ENCODE results near the gene NEK9. TPM values are rescaled to one million over a fixed set of nuclear protein-coding genes. Genes with fewer than 3 reads are reported as not detected.

The NEK9 gene
- total and polyA plus RNA-seq, 9 of the 15 experiments (the other 6 are each of a cell fraction or from before 2014, with no cell fraction given) = 2.8 to 39.6 (median 19.8) TPM

DNA sequence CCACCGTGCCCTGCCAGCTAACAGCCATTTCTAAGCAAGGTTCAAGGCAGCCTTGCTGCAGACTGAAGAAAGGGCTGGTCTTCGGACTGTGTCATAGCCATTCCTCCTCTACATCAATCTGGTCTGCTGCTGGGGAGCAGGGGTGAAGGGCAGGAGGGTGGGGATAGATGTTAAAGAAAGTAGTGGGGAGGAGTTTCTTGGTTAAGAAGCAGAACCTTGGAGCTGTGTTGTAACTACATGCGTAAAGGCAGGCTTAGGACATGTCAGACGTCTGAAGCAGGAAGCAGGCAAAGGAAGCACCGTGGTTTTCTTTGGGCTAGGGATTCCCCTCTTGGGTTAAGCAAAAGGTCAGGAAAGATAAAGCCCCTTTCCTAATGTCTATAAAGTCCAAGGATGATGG is 18.1 kb upstream of the NEK9 start:
- in situ Hi-C loops (cut with MboI) (loop anchor here (10.0 to 25.0 kb wide), 2 partner anchors 340 to 517 kb away; partner anchors contain the start of genes ERG28 and TTLL5), intact Hi-C loops (cut with micrococcal nuclease) (no loop called here)
- H3K4me2 ChIP-seq (ENCODE audit: insufficient read depth, low read length) = no peak overlapping the region
- FAIRE-seq = no peak
- CTCF ChIA-PET (ENCODE audit: low intra/inter-chr PET ratio) = no interaction called here
- H3K27me3 ChIP-seq (ENCODE audit: control insufficient read depth in 2 of 2, insufficient read depth in 2 of 2, low read length in 2 of 2) = no peaks in the 10 kb centered on the region
- DNase-seq (ENCODE audit: extremely low read depth in 1 of 4, low spot score in 3 of 4) = no peak
- no peak for ATAC-seq
- no peaks in the 10 kb centered on the region for H3K4me1 ChIP-seq (replicated peaks in 1 of 2; ENCODE audit: control insufficient read depth in 2 of 2, insufficient read depth in 2 of 2, low read length in 2 of 2)
- peaks cover 42% of the 10 kb centered on the region for H3K36me3 ChIP-seq (ENCODE audit: control insufficient read depth, insufficient read depth, low read length)
- POLR2A ChIA-PET = interaction anchor here (0.5 kb wide), 1 partner anchor 20 kb away, joined by 3 read pairs; no protein-coding TSS in a partner anchor
- WGBS (ENCODE audit: insufficient coverage, low coverage, missing lambda C conversion rate) = 95% methylated on average over 4 of the region's 5 CpGs
- no peak overlapping the region for H3K9ac ChIP-seq (ENCODE audit: insufficient read depth in 1 of 2, low read depth in 2 of 2, low read length in 2 of 2)
- TF ChIP-seq PHF20 (IDR thresholded peaks at IDR 0.05; ENCODE audit: partially characterized antibody) (no peak), ZFPM2 (CRISPR knock-in tag; IDR thresholded peaks at IDR 0.05) (no peak), ADNP (tag; IDR thresholded peaks at IDR 0.05) (no peak), ZNF143 (CRISPR knock-in tag; IDR thresholded peaks at IDR 0.05) (no peak), TRIM28 (IDR thresholded peaks at IDR 0.05) (no peak), CBX2 (IDR thresholded peaks at IDR 0.05; ENCODE audit: insufficient read depth, low read length, poor library complexity, severe bottlenecking) (no peak), HSF4 (CRISPR knock-in tag; IDR thresholded peaks at IDR 0.05; ENCODE audit: borderline replicate concordance) (no peak), SRSF7 (optimal IDR thresholded peaks at IDR 0.05; ENCODE audit: low read depth, low read length) (no peak), BMI1 (IDR thresholded peaks at IDR 0.05; ENCODE audit: low read length) (no peak), GTF2F1 (IDR thresholded peaks at IDR 0.05; ENCODE audit: low read depth, low read length) (no peak), CBX3 (IDR thresholded peaks at IDR 0.05; ENCODE audit: borderline replicate concordance in 1 of 2, low read length in 2 of 2) (no peak), SAFB2 (IDR thresholded peaks at IDR 0.05; ENCODE audit: borderline replicate concordance, low read depth, low read length, severe bottlenecking) (no peak)
- TF ChIP-seq, protein P1, sequence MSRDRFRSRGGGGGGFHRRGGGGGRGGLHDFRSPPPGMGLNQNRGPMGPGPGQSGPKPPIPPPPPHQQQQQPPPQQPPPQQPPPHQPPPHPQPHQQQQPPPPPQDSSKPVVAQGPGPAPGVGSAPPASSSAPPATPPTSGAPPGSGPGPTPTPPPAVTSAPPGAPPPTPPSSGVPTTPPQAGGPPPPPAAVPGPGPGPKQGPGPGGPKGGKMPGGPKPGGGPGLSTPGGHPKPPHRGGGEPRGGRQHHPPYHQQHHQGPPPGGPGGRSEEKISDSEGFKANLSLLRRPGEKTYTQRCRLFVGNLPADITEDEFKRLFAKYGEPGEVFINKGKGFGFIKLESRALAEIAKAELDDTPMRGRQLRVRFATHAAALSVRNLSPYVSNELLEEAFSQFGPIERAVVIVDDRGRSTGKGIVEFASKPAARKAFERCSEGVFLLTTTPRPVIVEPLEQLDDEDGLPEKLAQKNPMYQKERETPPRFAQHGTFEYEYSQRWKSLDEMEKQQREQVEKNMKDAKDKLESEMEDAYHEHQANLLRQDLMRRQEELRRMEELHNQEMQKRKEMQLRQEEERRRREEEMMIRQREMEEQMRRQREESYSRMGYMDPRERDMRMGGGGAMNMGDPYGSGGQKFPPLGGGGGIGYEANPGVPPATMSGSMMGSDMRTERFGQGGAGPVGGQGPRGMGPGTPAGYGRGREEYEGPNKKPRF (IDR thresholded peaks at IDR 0.05; ENCODE audit: low read depth, low read length) = no peak
- TF ChIP-seq, protein P2, sequence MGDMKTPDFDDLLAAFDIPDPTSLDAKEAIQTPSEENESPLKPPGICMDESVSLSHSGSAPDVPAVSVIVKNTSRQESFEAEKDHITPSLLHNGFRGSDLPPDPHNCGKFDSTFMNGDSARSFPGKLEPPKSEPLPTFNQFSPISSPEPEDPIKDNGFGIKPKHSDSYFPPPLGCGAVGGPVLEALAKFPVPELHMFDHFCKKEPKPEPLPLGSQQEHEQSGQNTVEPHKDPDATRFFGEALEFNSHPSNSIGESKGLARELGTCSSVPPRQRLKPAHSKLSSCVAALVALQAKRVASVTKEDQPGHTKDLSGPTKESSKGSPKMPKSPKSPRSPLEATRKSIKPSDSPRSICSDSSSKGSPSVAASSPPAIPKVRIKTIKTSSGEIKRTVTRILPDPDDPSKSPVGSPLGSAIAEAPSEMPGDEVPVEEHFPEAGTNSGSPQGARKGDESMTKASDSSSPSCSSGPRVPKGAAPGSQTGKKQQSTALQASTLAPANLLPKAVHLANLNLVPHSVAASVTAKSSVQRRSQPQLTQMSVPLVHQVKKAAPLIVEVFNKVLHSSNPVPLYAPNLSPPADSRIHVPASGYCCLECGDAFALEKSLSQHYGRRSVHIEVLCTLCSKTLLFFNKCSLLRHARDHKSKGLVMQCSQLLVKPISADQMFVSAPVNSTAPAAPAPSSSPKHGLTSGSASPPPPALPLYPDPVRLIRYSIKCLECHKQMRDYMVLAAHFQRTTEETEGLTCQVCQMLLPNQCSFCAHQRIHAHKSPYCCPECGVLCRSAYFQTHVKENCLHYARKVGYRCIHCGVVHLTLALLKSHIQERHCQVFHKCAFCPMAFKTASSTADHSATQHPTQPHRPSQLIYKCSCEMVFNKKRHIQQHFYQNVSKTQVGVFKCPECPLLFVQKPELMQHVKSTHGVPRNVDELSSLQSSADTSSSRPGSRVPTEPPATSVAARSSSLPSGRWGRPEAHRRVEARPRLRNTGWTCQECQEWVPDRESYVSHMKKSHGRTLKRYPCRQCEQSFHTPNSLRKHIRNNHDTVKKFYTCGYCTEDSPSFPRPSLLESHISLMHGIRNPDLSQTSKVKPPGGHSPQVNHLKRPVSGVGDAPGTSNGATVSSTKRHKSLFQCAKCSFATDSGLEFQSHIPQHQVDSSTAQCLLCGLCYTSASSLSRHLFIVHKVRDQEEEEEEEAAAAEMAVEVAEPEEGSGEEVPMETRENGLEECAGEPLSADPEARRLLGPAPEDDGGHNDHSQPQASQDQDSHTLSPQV (IDR thresholded peaks at IDR 0.05) = no peak
- TF ChIP-seq, protein P3, sequence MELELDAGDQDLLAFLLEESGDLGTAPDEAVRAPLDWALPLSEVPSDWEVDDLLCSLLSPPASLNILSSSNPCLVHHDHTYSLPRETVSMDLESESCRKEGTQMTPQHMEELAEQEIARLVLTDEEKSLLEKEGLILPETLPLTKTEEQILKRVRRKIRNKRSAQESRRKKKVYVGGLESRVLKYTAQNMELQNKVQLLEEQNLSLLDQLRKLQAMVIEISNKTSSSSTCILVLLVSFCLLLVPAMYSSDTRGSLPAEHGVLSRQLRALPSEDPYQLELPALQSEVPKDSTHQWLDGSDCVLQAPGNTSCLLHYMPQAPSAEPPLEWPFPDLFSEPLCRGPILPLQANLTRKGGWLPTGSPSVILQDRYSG (tag; conservative IDR thresholded peaks at IDR 0.05; ENCODE audit: low read depth) = no peak
- no peak overlapping the region for H2AFZ ChIP-seq (ENCODE audit: low read depth, low read length)
- no peaks in the 10 kb centered on the region for H3K9me3 ChIP-seq (replicated peaks; ENCODE audit: control insufficient read depth, insufficient read depth, low read depth, low read length)
- H3K4me3 ChIP-seq = no peak overlapping the region
- no peak overlapping the region for H3K27ac ChIP-seq (ENCODE audit: extremely low read depth, low read depth, low read length)
- no peaks in the 10 kb centered on the region for H3K9me1 ChIP-seq (ENCODE audit: control insufficient read depth, insufficient read depth, low read length)
- no TSS peak for BruUV-seq (replicated peaks)
- no peaks in the 10 kb centered on the region for H4K20me1 ChIP-seq (replicated peaks; ENCODE audit: control insufficient read depth, insufficient read depth, low read length)
- H3K79me2 ChIP-seq (ENCODE audit: control insufficient read depth, insufficient read depth, low read length) = peaks cover 7% of the 10 kb centered on the region
